Measurements from ENCODE around the gene DGKG. TPM values are rescaled to one million over a fixed set of nuclear protein-coding genes. Genes with fewer than 3 reads are reported as not detected.

The DGKG gene
- total and polyA plus RNA-seq, 10 of the 15 experiments (the other 5 are each of a cell fraction or from before 2014, with no cell fraction given), result 0.39 to 6.2 (median 4.7) TPM

- Histone ChIP-seq H4K20me1 (ENCODE audit: control insufficient read depth, insufficient read depth) (no peaks in the 10 kb centered on the region), H3K27ac (ENCODE audit: control insufficient read depth, insufficient read depth) (no peak overlapping the region), H3K4me2 (ENCODE audit: control insufficient read depth, insufficient read depth) (0 out of 2 replicates have a peak overlapping the region, but pooled peaks have one; percentile 2), H2AFZ (ENCODE audit: control insufficient read depth, low read depth, low read length) (no peak overlapping the region), H3K27me3 (replicated peaks in 1 of 2; ENCODE audit: control insufficient read depth in 2 of 2, insufficient read depth in 2 of 2, low read length in 1 of 2) (no peaks in the 10 kb centered on the region; a peak in 2 of 4 replicates), H3K9me3 (replicated peaks; ENCODE audit: control insufficient read depth, insufficient read depth, low read length) (no peaks in the 10 kb centered on the region), H3K4me1 (ENCODE audit: control insufficient read depth, insufficient read depth, low read length) (peaks cover 41% of the 10 kb centered on the region), H3K9ac (ENCODE audit: control insufficient read depth, insufficient read depth, low read length) (no peak overlapping the region), H3K4me3 (no peak overlapping the region), H3K36me3 (ENCODE audit: control insufficient read depth in 2 of 2, insufficient read depth in 2 of 2, low read length in 1 of 2) (no peaks in the 10 kb centered on the region), H3K79me2 (ENCODE audit: control insufficient read depth, insufficient read depth, low read length) (no peaks in the 10 kb centered on the region)
- DNase-seq (ENCODE audit: low read depth, low spot score) (no peak), ATAC-seq (no peak), FAIRE-seq (no peak)
- CTCF ChIA-PET, result interaction anchor here (0.7 to 2.2 kb wide), 5 partner anchors 16 to 243 kb away, joined by 3 to 7 read pairs (median 3); no protein-coding TSS in a partner anchor
- SMC1A ChIA-PET (ENCODE audit: uncharacterized antibody, unreplicated experiment), result interaction anchor here (0.6 to 1.9 kb wide), 6 partner anchors 9 to 318 kb away, joined by 3 to 7 read pairs (median 4); no protein-coding TSS in a partner anchor
- in situ Hi-C loops (cut with MboI) (no loop called here), intact Hi-C loops (cut with micrococcal nuclease; ENCODE audit: unreplicated experiment) (no loop called here)
- RAD21 ChIA-PET (ENCODE audit: unreplicated experiment), result no interaction called here
- WGBS (ENCODE audit: insufficient coverage, insufficient replicate concordance, low lambda C conversion rate, missing lambda C conversion rate), result 68% methylated on average over 15 of the region's 15 CpGs
- BruUV-seq (replicated peaks), result no TSS peak
- POLR2A ChIA-PET, result interaction anchor here (1.0 kb wide), 1 partner anchor 13 kb away, joined by 3 read pairs; no protein-coding TSS in a partner anchor
- peak; percentile 13; the same call in 1 of the 2 replicates for TF ChIP-seq SPI1 (IDR thresholded peaks at IDR 0.05; ENCODE audit: borderline replicate concordance, insufficient read depth, low read depth, low read length)
- no peak for TF ChIP-seq SMC3 (IDR thresholded peaks at IDR 0.05; ENCODE audit: borderline replicate concordance, low read length)
- TF ChIP-seq SP1 (IDR thresholded peaks at IDR 0.05; ENCODE audit: low read depth, low read length), result no peak
Measured at GRCh38 chr3:186221760-186222378, 140.2 kb downstream of the DGKG start.

GRCh38 chr3:186220911-186221645 lies 141.0 kb downstream of the DGKG start:
- no peak for ATAC-seq
- H4K20me1 ChIP-seq (ENCODE audit: control insufficient read depth, insufficient read depth), result no peaks in the 10 kb centered on the region
- no peak for DNase-seq (ENCODE audit: low read depth, low spot score)
- H3K27ac ChIP-seq (ENCODE audit: control insufficient read depth, insufficient read depth), result no peak overlapping the region
- ChIA-PET CTCF (interaction anchor here (0.7 to 2.2 kb wide), 8 partner anchors 17 to 242 kb away, joined by 3 to 7 read pairs (median 4); no protein-coding TSS in a partner anchor), RAD21 (ENCODE audit: unreplicated experiment) (interaction anchor here (0.9 kb wide), 1 partner anchor 17 kb away, joined by 3 read pairs; no protein-coding TSS in a partner anchor), POLR2A (interaction anchor here (1.0 kb wide), 1 partner anchor 12 kb away, joined by 3 read pairs; no protein-coding TSS in a partner anchor), SMC1A (ENCODE audit: uncharacterized antibody, unreplicated experiment) (interaction anchor here (0.6 to 1.9 kb wide), 6 partner anchors 10 to 319 kb away, joined by 3 to 7 read pairs (median 4); no protein-coding TSS in a partner anchor)
- no peaks in the 10 kb centered on the region; a peak in 2 of 4 replicates for H3K27me3 ChIP-seq (replicated peaks in 1 of 2; ENCODE audit: control insufficient read depth in 2 of 2, insufficient read depth in 2 of 2, low read length in 1 of 2)
- no peaks in the 10 kb centered on the region for H3K36me3 ChIP-seq (ENCODE audit: control insufficient read depth in 2 of 2, insufficient read depth in 2 of 2, low read length in 1 of 2)
- intact Hi-C loops (cut with micrococcal nuclease; ENCODE audit: unreplicated experiment), result no loop called here
- in situ Hi-C loops (cut with MboI), result no loop called here
- H3K4me1 ChIP-seq (ENCODE audit: control insufficient read depth, insufficient read depth, low read length), result peaks cover 36% of the 10 kb centered on the region
- H3K9ac ChIP-seq (ENCODE audit: control insufficient read depth, insufficient read depth, low read length), result no peak overlapping the region
- TF ChIP-seq RAD21 (IDR thresholded peaks at IDR 0.05; ENCODE audit: insufficient read depth, low read depth, low read length) (0 out of 2 replicates have a peak, but pooled peaks have one; percentile 10), USF1 (IDR thresholded peaks at IDR 0.05; ENCODE audit: borderline replicate concordance, extremely low read length, insufficient read depth, low read depth, low read length) (no peak), MYC (IDR thresholded peaks at IDR 0.05; ENCODE audit: insufficient read depth, insufficient read length, insufficient replicate concordance, low read length, severe bottlenecking) (no peak), EP300 (IDR thresholded peaks at IDR 0.05; ENCODE audit: borderline replicate concordance in 1 of 2, control insufficient read depth in 1 of 2, low read depth in 2 of 2, low read length in 2 of 2) (no peak)
- WGBS (ENCODE audit: insufficient coverage, insufficient replicate concordance, low lambda C conversion rate, missing lambda C conversion rate), result 78% methylated on average over 12 of the region's 12 CpGs
- FAIRE-seq, result no peak
- H2AFZ ChIP-seq (ENCODE audit: control insufficient read depth, low read depth, low read length), result no peak overlapping the region
- BruUV-seq (replicated peaks), result no TSS peak
- H3K9me3 ChIP-seq (replicated peaks; ENCODE audit: control insufficient read depth, insufficient read depth, low read length), result no peaks in the 10 kb centered on the region
- no peaks in the 10 kb centered on the region for H3K79me2 ChIP-seq (ENCODE audit: control insufficient read depth, insufficient read depth, low read length)
- H3K4me3 ChIP-seq, result no peak overlapping the region
- 0 out of 2 replicates have a peak overlapping the region, but pooled peaks have one; percentile 2 for H3K4me2 ChIP-seq (ENCODE audit: control insufficient read depth, insufficient read depth)
